ENCODE data around the gene CRBN. TPM values are rescaled to one million over a fixed set of nuclear protein-coding genes. Genes with fewer than 3 reads are reported as not detected.

The CRBN gene
- polyA plus RNA-seq, 1 donor from 2014 or later, result 131 TPM

DNA sequence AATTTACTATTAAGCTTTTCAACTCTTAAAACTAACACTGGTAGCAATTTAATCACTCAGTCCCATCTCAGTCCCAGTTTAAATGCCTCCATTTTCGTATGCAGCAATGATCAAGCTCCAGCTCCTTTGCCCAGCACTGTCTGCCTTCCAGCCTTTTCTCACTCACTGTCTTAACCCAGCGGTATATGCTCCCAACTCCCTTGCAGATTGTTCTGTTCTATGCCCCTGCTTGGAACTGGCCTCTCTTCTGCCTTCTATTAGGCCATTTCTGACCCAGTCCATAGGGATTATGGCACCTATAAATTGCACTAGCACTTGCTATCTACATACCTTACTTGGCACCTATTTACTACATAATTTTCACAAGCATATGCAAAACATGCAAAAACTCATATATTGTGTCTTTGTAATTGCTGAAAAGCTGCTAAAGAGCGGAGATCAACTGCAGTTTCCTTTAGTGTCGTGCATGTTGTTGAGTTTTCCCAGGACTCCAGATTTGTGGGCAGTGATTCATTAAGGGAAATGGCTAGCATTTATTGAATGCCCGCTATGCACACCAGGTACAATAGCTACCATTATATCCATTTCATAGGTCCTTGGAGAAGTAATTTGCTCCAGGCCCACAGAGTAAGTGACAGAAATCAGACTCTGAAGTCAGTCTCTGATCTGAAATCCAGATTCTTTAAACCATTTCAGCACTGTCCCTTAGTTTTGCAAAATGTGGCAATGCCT, 24.4 kb downstream of the CRBN start:
- Histone ChIP-seq H3K4me2 (ENCODE audit: low read length) (no peak overlapping the region), H3K9me2 (ENCODE audit: insufficient read depth, low read length) (no peaks in the 10 kb centered on the region), H3K4me3 (ENCODE audit: low read length) (no peak overlapping the region), H3K27ac (ENCODE audit: low read length) (no peak overlapping the region), H4K20me1 (ENCODE audit: insufficient read depth) (no peaks in the 10 kb centered on the region), H3K79me2 (replicated peaks; ENCODE audit: insufficient read depth, low read length) (no peaks in the 10 kb centered on the region), H3F3A (ENCODE audit: insufficient read depth, low read length, poor library complexity, severe bottlenecking) (no peaks in the 10 kb centered on the region), H2AFZ (ENCODE audit: low read depth, low read length) (no peak overlapping the region), H3K9ac (ENCODE audit: low read length) (no peak overlapping the region), H3K36me3 (ENCODE audit: insufficient read depth, low read length) (peaks cover 5% of the 10 kb centered on the region), H3K9me3 (ENCODE audit: low read length) (no peaks in the 10 kb centered on the region), H3K27me3 (ENCODE audit: insufficient read depth, low read depth, low read length) (no peaks in the 10 kb centered on the region)
- no peak for TF ChIP-seq MXI1 (conservative IDR thresholded peaks at IDR 0.05; ENCODE audit: poor library complexity, severe bottlenecking)
- TF ChIP-seq SMC3 (conservative IDR thresholded peaks at IDR 0.05; ENCODE audit: poor library complexity), result no peak
- no peak for TF ChIP-seq RAD21 (conservative IDR thresholded peaks at IDR 0.05)
- TF ChIP-seq POLR2AphosphoS5 (IDR thresholded peaks at IDR 0.05), result no peak
- TF ChIP-seq, protein P1, sequence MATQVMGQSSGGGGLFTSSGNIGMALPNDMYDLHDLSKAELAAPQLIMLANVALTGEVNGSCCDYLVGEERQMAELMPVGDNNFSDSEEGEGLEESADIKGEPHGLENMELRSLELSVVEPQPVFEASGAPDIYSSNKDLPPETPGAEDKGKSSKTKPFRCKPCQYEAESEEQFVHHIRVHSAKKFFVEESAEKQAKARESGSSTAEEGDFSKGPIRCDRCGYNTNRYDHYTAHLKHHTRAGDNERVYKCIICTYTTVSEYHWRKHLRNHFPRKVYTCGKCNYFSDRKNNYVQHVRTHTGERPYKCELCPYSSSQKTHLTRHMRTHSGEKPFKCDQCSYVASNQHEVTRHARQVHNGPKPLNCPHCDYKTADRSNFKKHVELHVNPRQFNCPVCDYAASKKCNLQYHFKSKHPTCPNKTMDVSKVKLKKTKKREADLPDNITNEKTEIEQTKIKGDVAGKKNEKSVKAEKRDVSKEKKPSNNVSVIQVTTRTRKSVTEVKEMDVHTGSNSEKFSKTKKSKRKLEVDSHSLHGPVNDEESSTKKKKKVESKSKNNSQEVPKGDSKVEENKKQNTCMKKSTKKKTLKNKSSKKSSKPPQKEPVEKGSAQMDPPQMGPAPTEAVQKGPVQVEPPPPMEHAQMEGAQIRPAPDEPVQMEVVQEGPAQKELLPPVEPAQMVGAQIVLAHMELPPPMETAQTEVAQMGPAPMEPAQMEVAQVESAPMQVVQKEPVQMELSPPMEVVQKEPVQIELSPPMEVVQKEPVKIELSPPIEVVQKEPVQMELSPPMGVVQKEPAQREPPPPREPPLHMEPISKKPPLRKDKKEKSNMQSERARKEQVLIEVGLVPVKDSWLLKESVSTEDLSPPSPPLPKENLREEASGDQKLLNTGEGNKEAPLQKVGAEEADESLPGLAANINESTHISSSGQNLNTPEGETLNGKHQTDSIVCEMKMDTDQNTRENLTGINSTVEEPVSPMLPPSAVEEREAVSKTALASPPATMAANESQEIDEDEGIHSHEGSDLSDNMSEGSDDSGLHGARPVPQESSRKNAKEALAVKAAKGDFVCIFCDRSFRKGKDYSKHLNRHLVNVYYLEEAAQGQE (IDR thresholded peaks at IDR 0.05; ENCODE audit: borderline replicate concordance), result no peak
- TF ChIP-seq CTCF (IDR thresholded peaks at IDR 0.05; ENCODE audit: poor library complexity, severe bottlenecking), result no peak
- TF ChIP-seq TAF1 (IDR thresholded peaks at IDR 0.05; ENCODE audit: low read depth), result no peak
- TF ChIP-seq EZH2 (IDR thresholded peaks at IDR 0.05; ENCODE audit: borderline replicate concordance, insufficient read depth, low read length, poor library complexity, severe bottlenecking), result no peak
- TF ChIP-seq EP300 (conservative IDR thresholded peaks at IDR 0.05; ENCODE audit: poor library complexity, severe bottlenecking), result no peak

DNA sequence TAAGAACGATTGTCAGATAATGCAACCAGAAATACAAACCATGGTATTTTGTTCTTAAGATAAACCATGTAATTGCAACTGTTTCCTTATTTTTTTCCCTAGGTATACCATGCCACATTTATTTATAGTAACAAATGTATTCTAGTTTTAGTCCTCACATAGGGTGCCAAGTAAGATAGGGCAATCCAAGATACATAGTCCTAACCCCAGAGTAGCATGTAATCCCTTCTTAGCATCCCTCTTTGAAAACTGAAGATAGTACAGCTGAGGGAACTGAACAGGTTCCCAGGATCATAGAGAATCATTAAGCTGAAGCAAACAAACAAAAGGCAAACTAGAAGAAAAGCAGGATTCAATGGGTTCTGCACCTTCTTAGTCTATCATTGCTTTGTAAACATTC, 28.0 kb downstream of the CRBN start:
- no peaks in the 10 kb centered on the region for H3F3A ChIP-seq (ENCODE audit: insufficient read depth, low read length, poor library complexity, severe bottlenecking)
- no peak overlapping the region for H2AFZ ChIP-seq (ENCODE audit: low read depth, low read length)
- no peak for TF ChIP-seq SMC3 (conservative IDR thresholded peaks at IDR 0.05; ENCODE audit: poor library complexity)
- no peak for TF ChIP-seq EZH2 (IDR thresholded peaks at IDR 0.05; ENCODE audit: borderline replicate concordance, insufficient read depth, low read length, poor library complexity, severe bottlenecking)
- H3K9ac ChIP-seq (ENCODE audit: low read length), result no peak overlapping the region
- H3K4me3 ChIP-seq (ENCODE audit: low read length), result no peak overlapping the region
- no peaks in the 10 kb centered on the region for H3K9me2 ChIP-seq (ENCODE audit: insufficient read depth, low read length)
- H3K79me2 ChIP-seq (replicated peaks; ENCODE audit: insufficient read depth, low read length), result no peaks in the 10 kb centered on the region
- H3K36me3 ChIP-seq (ENCODE audit: insufficient read depth, low read length), result peaks cover 5% of the 10 kb centered on the region
- no peaks in the 10 kb centered on the region for H3K9me3 ChIP-seq (ENCODE audit: low read length)
- no peak overlapping the region for H3K27ac ChIP-seq (ENCODE audit: low read length)
- H4K20me1 ChIP-seq (ENCODE audit: insufficient read depth), result no peaks in the 10 kb centered on the region
- H3K4me2 ChIP-seq (ENCODE audit: low read length), result no peak overlapping the region
- no peaks in the 10 kb centered on the region for H3K27me3 ChIP-seq (ENCODE audit: insufficient read depth, low read depth, low read length)

Measured in neural cell (in vitro differentiated cells).